ENCODE measurements around the gene EFNA5.

DNA sequence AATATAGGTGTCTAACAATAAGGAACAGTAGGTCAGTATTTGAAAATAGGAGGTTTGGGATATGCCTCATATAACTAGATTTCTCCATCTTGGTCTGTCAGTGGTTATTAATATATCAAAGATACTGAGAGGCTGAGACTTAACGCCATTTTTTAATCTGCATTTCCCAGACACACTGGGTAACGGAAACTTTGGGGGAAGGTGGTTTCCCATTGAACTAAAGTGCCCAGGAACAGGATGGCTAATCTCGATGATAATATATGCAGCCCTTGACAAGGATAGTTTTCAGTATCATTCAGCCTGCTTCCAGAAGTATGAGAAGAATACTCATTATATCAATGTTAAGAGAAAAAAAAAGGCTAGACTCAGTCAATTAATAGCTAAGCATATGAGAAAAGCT, 30.7 kb downstream of the EFNA5 start:
- TF ChIP-seq, protein P1, sequence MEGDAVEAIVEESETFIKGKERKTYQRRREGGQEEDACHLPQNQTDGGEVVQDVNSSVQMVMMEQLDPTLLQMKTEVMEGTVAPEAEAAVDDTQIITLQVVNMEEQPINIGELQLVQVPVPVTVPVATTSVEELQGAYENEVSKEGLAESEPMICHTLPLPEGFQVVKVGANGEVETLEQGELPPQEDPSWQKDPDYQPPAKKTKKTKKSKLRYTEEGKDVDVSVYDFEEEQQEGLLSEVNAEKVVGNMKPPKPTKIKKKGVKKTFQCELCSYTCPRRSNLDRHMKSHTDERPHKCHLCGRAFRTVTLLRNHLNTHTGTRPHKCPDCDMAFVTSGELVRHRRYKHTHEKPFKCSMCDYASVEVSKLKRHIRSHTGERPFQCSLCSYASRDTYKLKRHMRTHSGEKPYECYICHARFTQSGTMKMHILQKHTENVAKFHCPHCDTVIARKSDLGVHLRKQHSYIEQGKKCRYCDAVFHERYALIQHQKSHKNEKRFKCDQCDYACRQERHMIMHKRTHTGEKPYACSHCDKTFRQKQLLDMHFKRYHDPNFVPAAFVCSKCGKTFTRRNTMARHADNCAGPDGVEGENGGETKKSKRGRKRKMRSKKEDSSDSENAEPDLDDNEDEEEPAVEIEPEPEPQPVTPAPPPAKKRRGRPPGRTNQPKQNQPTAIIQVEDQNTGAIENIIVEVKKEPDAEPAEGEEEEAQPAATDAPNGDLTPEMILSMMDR (IDR thresholded peaks at IDR 0.05; ENCODE audit: low read length) = no peak
- no peak for TF ChIP-seq EZH2 (IDR thresholded peaks at IDR 0.05; ENCODE audit: borderline replicate concordance, low read length)

All from OCI-LY1 (cell line).